ENCODE data around the gene LDLRAD4. TPM values are rescaled to one million over a fixed set of nuclear protein-coding genes. Genes with fewer than 3 reads are reported as not detected.

Gene LDLRAD4
- total and polyA plus RNA-seq, 2 experiments from 2014 or later, result 0.73 to 1.9 TPM

- Histone ChIP-seq H3K36me3 (ENCODE audit: insufficient read depth) (no peaks in the 10 kb centered on the region), H3K27me3 (ENCODE audit: insufficient read depth) (no peaks in the 10 kb centered on the region), H4K20me1 (replicated peaks; ENCODE audit: insufficient read depth) (no peaks in the 10 kb centered on the region), H3F3A (replicated peaks; ENCODE audit: low read depth) (no peaks in the 10 kb centered on the region), H2AFZ (peak overlapping the region; percentile 4; the same call in 1 of the 2 replicates), H3K27ac (ENCODE audit: low read depth) (no peak overlapping the region), H3K4me3 (no peak overlapping the region), H3K4me1 (ENCODE audit: insufficient read depth) (no peaks in the 10 kb centered on the region; the same call in 1 of the 2 replicates), H3K79me2 (replicated peaks; ENCODE audit: insufficient read depth) (no peaks in the 10 kb centered on the region), H3K4me2 (0 out of 2 replicates have a peak overlapping the region, but pooled peaks have one; percentile 5), H3K9me2 (ENCODE audit: insufficient read depth) (peaks cover 4% of the 10 kb centered on the region; the same call in 1 of the 2 replicates)
- 0 out of 2 replicates have a peak overlapping the region, but pooled peaks have one; percentile 25 for H3K27ac Mint-ChIP-seq
- DNase-seq (ENCODE audit: low spot score) (no peak), ATAC-seq (no peak)
- no peaks in the 10 kb centered on the region for H3K36me3 Mint-ChIP-seq (ENCODE audit: low read depth)
- no peak overlapping the region for H3K4me3 Mint-ChIP-seq
- peaks cover 3% of the 10 kb centered on the region for H3K27me3 Mint-ChIP-seq (ENCODE audit: insufficient read depth, low read depth, poor library complexity)
- peaks cover 19% of the 10 kb centered on the region for H3K4me1 Mint-ChIP-seq
- TF ChIP-seq CTCF (conservative IDR thresholded peaks at IDR 0.05; ENCODE audit: low read depth in 2 of 2) (no peak), ZNF331 (CRISPR knock-in tag; IDR thresholded peaks at IDR 0.05; ENCODE audit: low read depth) (no peak), STAT1 (IDR thresholded peaks at IDR 0.05; ENCODE audit: unreplicated experiment) (no peak), ZNF462 (CRISPR knock-in tag; IDR thresholded peaks at IDR 0.05) (no peak), NANOG (IDR thresholded peaks at IDR 0.05; ENCODE audit: borderline replicate concordance) (no peak), CREB1 (CRISPR knock-in tag; IDR thresholded peaks at IDR 0.05; ENCODE audit: low read depth) (no peak), JUNB (IDR thresholded peaks at IDR 0.05; ENCODE audit: unreplicated experiment) (no peak), REST (IDR thresholded peaks at IDR 0.05; ENCODE audit: unreplicated experiment) (no peak), ETS1 (IDR thresholded peaks at IDR 0.05) (no peak), POLR2AphosphoS5 (IDR thresholded peaks at IDR 0.05; ENCODE audit: low read depth) (no peak), EZH2 (IDR thresholded peaks at IDR 0.05; ENCODE audit: low read depth, unreplicated experiment) (no peak), EZH2phosphoT487 (IDR thresholded peaks at IDR 0.05; ENCODE audit: unreplicated experiment) (no peak), ZNF114 (CRISPR knock-in tag; IDR thresholded peaks at IDR 0.05) (no peak)
- no peaks in the 10 kb centered on the region for H3K9me3 Mint-ChIP-seq
These were observed 320.5 kb downstream of the LDLRAD4 start for GRCh38 chr18:13539050-13539449.

Measured in GM23338 (cell line).